Activated T-cell treated with anti-CD3 and anti-CD28 coated beads for 4 hours (primary cell): Measurements from ENCODE around the gene ST6GAL1.
"Not testable (repeated sequence)": the region's sequence is repeated elsewhere in the genome, so short reads cannot be mapped to it uniquely, and the experiment has no call there.

Experiments
- DNase-seq: peaks from one replicate; pipeline ENCODE4 v3.0.0-alpha.2; 2020

The ST6GAL1 gene

DNA sequence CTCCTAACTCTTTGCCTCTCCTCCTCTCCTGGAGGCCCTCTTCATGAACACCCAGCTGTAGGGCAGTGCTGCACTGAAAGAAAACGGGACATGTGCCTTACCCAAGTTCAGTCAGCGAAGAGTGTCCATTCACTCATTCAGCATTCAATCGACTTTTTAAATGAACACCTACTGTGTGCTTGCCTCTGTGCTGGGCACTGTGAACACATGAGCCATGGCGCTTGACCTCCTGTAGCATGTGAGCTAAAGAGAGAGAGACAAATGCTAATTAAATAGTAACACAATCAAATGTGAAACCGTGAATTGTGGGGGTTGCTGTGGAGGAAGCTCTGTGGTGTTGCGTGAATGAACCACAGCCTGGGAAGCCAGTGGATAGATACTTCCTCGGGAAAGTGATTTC, 43.4 kb downstream of the ST6GAL1 start:
- DNase-seq = no peak

DNA sequence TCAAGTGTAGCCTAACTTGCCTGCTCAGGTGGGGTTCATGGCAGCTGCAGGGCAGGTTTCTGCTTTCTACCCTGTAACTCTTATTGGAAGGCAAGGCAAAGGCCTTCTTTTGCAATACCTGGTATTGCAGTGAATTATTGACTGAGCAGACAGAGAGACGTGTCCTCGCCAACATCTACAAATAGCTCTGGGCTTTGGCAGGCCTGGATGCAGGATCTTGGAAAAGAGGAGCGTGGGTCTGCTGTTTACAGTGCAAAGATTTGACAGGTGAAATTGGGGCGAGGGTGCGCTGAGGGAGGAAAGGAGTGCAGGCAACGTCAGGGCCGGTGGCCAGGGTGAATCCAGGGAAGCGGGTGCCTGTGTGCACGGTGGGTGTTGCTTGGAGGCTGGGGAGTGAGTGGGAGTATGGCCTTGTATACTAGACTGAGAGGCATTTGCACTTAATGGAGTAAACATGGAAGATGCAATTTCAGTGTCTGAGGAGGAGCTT, 44.5 kb downstream of the ST6GAL1 start:
- DNase-seq = no peak

DNA sequence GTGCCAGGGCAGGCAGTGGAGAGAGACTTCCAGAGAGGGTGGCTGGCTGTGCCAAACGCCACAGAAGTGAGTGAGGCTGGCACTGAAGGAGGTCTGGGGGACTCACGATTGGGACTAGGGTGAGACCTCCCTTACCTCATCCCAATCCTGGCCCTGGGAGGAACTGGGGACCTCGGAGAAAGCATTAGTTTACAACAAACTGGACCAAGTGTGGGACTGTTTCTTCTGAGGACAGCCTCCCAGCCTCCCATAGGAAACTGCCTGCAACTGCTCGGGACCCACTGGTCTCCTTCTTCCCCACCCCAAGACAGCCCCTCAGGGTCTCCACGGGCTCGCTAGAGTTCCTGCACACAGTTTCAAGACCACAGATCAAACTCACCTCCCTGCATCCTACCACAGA, 45.4 kb downstream of the ST6GAL1 start:
- DNase-seq = no peak

DNA sequence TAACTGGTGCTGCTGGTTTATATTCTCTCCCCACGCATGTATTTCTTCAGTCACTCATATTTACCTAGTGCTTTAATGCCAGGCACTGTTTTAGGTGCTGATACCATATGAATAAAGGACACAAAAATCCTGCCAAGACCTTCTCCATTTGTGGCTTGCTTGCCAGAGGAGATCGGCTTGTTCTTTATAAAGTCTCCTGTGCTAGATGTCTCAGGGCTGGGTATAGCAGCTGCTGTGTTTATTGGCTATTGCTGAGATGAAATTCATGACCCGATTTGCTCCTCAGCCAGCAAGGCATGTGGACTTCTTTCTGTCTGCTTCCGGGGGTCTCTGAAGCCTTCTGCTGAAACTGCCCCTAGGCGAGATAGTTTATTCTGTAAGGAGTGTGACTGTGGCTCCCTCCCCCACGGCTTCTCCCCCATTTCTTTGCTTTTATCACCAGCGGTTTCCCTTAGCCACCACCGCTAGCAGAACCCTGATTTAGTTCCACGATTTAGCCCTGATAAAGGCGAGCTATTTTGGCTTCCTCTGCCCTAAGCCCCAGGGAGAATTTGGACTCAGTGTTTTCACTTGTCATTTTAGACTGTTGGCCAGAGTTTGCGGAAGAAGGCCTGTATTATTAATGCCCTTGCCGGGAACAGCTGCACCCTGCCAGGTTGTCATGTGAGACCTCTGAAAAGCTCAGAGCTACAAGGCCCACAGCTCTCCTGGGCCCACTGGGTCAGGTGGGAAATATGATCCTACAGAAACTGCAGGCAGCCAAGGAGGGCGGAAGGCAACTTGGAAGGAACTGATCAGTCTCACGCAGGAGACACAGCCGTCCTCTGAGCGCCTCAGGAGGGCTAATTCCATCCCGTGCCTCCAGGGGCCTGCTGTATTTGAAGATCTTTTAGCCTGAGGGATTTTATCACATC, 46.8 kb downstream of the ST6GAL1 start:
- no peak for DNase-seq

DNA sequence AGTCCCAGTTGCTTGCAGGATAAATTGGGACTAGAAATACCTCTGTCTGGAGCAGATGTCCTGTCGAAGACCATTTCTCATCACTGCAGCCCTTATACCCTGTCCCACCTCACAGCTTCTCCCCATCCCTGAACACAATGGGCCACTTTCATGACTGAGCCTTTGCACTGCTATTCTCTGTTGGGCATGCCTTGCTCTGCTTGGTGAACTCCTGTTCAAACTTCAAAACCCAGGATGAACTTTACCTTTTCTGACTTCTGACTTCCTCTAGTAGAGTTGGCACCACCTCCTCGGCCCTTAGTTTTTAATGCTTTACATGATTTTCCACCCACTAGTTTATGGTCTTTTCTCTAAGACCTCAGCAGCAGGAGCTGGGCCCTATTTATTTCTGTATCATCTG, 48.4 kb downstream of the ST6GAL1 start:
- DNase-seq = no peak

DNA sequence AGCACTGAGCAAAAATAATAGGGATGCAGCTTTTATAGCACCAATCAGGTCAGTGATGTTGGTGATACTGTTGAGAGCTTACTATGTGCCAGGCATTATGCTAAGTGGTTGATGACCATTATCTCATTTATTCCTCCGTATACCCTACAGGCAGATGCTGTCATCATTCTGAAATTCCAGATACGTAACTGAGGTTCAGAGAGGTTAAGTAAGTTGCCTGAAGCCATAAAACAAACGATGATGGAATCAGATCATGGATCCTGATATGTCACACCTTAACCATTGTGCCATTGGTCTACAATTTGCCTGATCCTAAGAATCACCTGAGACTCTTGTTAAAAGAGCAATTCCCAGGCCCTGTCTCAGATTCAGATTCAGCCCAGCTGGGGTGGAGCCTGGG, 49.5 kb downstream of the ST6GAL1 start:
- DNase-seq = no peak

DNA sequence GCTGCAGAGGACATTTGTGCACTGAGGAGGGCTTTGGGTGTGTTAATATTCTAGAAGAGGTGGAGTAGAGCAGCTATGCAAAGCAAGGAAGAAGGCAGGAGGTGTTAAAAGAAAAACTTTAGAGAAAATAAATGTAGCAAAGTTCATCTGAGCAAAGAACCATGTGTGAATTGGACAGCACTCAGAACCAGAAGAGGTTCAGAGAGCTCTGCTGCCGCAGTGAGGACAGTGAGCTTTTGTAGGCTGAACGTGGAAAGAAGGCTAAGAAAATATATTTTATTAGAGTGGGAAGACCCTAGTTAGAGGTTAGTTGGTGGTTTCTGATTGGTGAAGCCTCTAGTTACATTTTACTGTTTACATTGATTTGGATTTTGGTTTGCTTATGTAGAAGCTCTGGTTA, 50.7 kb downstream of the ST6GAL1 start:
- DNase-seq = no peak

DNA sequence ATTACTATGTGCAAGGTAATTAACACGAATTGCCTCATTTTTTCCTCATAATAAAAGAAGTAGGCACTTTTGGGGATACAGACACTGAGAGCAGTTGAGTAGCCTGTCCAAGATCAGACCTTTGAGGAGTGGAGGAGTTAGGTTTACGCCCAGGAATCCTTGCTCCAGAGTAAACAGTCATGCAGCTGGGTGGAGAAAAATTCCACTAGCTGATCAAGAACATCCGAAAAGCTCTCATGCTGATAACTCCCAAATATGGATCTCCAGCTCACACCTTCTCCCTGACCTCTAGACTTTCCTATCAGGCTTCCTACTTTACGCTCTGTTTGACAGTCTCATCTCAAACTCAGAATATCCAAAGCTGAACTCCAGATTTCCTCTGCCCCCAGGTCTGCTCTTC, 53.3 kb downstream of the ST6GAL1 start:
- DNase-seq = no peak

DNA sequence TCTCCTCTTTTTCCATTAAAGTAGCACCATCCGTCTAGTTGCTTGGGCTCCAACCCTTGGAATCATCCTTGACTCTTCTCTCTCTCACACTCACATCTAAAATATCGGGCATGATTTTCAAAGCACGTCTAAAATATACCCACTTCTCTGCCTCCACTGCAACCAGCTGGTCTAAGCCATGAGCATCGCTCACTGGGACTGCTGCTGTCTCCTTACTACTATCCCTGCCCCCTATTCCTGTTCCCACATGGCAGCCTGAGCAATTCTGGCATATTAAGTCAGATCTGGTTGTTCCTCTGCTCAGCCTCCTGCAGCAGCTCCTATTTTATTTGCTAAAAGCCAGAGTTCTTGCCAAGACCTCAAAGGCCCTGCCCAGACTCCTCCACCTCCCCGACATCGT, 53.7 kb downstream of the ST6GAL1 start:
- DNase-seq = no peak

DNA sequence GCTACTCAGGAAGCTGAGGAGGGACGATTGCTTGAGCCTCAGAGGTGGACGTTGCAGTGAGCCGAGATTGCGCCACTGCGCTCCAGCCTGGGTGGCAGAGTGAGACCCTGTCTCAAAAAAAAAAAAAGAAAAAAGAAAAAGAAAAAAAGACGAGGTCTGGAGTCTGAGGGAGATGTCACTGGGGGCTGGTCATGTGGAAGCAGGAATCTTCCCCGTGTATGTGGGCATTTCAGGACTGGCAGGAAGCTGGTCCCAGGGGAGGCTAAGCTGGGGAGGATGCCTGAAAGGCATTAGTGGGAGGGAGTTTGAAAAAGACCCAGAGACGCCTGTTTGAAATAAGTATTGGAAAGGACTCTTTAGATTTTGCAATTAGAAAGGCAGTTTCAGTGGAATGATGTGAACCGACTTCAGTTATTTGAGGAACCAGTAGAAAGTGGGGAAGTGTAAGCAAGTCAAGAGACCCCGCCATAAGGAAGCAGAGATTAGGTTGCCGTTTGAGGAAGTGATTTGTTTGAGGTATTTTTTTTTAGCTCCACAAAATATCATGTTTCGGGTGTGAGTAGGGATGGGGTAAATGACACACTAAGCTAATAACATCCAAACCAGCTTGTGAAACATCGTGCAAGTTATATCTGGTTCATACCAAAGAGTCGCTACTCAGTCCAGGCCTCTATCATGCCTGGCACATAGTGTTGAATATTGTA, 55.5 kb downstream of the ST6GAL1 start:
- DNase-seq = no peak

DNA sequence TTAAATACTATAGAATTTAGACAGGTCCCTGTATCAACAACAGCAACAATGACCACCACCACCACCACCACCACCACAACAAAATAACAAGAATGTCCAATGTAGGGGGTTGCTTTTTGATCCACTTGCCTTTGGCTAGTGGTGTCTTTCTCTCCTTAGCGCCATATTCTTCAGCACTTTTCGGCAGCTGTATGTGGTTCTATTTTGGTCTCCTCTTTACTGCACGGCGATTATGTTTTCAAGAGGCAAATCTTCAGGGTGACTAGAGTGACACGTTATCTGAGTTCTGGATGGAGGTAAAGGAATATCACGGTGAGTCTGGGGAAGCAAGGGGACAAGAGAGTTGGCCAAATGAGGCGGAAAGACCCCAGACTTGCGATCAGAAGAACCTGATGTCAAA, 56.1 kb downstream of the ST6GAL1 start:
- no peak for DNase-seq

DNA sequence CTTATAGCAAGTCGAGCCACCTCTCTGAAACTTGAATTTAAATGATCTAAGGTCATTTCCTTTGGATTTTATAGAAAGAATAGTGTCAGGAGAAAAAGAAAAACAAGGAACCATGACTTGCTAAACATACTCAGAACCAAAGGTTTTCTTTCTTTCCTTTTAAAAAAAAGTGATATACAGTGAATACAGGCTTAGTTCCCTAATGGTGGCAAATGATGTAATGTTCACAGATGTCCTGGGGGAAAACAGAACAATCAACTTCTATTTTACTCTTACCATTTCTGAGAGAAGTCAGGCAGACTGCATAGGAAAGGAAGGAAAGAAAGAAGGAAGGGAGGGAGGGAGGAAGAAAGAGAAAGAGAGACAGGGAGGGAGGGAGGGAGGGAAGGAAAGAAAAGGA, 56.5 kb downstream of the ST6GAL1 start:
- no peak for DNase-seq

DNA sequence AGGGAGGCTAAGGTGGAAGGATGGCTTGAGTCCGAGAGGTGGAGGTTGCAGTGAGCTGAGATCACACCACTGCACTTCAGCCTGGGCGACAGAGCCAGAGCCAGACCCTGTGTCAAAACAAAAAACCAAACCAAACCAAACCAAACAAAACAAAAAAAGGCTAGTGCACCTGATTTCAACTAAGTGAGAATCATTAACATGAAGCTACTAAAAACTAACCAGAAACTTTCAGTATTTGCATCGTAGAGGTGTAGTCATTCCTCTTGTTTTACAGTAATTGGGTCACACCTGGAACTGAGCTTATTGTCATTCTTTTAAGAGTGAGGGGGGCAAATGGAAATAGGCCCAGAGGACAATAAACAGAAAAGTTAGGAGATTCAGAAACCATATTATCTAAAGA, 58.5 kb downstream of the ST6GAL1 start:
- no peak for DNase-seq

DNA sequence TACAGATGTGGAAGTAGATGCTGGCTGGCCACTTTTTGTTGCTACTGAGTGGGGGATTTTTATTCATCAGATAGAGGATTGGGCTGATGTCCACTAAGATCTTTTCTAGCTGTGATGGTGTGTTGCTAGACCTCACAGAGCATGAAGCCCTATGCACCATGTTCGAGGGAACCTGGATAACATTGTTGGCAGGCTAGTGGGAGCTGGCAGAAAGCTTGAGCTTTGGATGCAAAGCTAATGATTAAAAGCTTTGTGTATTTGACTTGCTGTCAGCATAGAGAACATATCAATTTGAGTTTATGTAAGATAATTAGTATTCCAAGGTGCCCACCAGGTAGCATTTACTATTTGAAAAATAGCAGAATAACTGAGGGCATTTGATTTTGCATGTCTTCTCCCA, 59.1 kb downstream of the ST6GAL1 start:
- DNase-seq = no peak

DNA sequence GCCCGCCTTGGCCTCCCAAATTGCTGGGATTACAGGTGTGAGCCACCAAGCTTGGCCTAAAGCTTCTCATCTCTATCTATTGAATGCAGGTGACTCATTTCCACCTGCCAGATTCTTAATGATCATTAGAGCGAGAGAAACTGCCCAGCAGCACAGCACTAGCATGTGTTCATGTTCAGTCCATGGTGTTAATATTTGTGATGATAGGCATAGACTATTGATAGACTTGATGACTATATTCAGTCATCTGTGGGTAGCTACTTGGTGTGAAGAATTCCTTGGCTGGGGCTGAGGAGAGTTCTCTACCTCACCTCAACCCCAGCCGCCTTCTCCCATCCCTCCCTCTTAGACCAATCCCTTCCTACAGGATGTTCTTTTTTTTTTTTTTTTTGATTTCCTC, 60.0 kb downstream of the ST6GAL1 start:
- no peak for DNase-seq

DNA sequence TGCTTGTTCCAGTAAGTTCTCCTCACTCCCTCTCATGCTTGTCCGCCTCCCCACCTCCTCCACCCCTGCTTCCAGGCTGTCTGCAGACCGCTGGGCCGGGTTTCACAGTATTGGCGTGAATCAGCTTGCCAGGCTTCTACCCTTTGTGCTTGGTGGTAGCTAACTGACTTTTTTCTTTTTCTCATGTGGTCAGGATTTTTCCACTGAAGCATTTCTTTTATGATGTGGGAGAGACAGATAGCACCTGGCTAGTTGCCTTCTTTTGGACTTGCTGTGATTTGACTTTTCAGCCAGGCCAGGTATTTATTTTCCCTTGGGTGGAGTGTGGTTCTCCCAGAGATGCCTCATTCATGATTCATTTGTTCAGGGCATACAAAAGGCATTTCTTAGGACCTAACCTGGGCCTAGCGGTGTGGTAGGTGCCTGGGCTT, 60.6 kb downstream of the ST6GAL1 start:
- no peak for DNase-seq

DNA sequence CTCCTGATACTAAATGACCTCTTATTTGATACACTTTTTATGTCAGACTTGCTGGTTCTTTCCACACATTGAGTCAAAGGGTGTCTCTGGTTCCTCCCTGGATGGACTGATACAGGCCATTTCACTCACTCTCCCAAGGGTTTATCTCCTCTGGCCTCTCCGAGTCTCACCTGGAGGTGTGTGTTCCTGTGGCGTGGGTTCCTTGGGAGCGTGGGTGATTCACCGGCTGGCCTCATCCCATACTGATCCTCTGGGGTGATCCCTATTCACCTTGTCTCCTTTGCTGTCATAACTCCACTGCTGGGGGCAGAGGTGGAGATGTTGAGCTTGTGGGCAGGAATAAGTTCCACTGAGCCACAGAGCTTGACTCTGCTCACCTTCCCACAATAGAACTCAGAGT, 61.1 kb downstream of the ST6GAL1 start:
- DNase-seq = no peak

DNA sequence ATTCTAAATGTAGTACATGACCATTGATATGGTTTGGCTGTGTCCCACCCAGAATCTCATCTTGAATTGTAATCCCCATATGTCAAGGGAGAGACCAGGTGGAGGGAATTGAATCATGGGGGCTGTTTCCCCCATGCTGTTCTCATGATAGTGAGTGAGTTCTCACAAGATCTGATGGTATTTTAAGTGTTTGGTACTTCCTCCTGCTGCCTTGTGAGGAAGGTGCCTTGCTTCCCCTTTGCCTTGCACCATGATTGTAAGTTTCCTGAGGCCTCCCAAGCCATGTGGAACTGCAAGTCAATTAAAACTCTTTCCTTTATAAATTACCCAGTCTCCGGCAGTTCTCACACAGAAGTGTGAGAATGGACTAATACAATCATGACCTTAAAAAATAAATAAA, 61.8 kb downstream of the ST6GAL1 start:
- DNase-seq = not testable (repeated sequence)

DNA sequence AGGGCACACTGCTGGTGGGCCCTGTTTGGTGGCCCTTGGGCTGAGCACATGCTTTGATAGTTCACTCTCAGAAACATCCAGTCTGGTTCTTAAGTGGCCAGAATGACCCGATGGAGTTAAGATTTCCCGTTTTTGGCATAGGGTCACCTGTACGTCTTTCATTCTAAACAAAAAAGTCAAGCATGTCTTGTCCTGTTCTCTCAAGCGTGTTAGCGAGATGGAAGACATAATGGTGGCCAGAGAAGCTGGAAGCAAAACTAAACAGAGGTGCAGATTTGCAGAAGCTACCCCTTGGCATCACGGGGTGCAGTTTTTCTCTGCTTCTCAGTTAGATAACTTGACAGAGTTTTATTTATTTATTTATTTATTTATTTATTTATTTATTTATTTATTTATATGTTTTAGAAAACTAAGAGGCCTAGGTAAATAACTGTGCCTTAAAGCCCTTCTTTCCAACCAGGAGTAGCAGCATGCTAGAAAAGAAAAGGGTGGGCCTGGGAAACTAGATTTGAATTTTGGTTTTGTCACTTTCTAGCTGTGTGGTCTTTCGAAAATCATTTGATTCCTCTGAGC, 63.0 kb downstream of the ST6GAL1 start:
- DNase-seq = no peak

DNA sequence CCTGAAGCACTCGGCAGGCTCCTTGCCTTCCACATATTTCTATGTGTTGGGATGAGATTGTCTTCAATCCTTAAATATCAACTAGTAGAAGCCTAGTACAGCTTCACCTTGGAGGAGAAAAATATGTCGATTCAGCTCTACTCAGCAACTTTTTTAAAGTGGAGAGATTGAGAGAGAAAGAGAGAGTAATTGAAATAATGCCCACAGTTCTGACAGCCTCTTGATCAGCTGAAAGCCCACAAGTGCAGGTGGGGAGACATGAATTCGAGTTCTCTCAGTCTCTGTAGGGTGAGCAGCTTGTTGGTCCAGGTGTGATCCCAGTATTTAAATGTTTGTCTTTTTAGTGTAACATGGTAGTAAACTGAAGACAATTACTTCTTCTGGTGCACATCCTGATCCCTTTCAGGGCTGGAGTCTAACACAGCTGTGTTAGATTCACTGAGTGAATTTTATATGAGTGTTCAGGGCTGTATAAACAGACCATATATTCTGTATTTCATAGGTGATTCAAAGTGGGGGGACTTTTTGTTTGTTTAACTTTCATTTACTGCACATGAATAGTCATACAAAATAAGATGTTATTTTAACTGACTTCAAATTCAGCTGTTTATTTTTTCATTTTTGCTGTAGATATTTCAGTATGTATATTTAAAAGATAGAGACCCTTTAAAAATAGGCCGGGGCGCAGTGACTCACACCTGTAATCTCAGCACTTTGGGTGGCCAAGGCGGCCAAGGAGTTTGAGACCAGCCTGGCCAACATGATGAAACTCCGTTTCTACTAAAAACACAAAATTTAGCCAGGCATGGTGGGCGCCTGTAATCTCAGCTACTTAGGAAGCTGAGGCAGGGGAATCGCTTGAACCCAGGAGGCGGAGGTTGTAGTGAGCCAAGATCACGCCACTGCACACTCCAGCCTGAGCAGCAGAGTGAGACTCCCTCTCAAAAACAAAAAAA, 64.0 kb downstream of the ST6GAL1 start:
- DNase-seq = no peak

DNA sequence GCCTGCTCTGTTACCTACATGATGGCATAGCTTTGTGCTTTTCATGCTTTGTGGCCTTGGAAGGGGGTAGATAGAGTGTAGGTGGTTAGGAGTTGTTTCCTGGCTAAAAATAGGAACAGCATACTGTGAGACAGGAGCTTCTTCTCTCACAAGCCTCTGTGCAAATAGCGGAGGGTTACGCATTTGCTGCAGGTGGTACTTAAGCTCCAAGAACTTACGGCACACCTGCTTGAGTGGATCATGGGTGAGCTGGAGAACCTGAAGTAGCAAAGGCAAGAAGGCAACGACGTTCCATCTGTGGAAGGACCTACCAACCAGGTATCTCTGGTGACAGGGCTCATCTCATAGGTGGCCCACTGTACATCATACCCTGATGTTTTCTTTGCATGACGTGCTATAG, 66.0 kb downstream of the ST6GAL1 start:
- no peak for DNase-seq

DNA sequence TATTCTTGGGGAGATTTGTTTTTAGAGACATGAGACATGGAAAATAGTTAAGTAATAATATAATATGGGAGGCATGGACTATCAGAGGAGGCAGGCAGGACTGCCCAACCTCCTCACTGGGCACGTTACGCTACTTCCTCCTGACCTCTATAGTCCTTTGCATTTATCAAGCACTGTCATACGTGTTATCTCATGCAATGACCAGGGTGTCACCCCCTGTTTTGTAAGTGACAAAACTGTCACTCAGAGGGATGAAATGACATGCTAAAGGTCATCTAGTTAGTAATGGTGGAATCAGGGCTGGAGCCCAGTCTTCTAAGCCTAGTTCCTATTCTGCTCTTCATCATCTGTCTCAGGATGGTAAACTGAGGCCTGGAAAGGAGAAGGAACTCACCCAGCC, 66.7 kb downstream of the ST6GAL1 start:
- DNase-seq = no peak

DNA sequence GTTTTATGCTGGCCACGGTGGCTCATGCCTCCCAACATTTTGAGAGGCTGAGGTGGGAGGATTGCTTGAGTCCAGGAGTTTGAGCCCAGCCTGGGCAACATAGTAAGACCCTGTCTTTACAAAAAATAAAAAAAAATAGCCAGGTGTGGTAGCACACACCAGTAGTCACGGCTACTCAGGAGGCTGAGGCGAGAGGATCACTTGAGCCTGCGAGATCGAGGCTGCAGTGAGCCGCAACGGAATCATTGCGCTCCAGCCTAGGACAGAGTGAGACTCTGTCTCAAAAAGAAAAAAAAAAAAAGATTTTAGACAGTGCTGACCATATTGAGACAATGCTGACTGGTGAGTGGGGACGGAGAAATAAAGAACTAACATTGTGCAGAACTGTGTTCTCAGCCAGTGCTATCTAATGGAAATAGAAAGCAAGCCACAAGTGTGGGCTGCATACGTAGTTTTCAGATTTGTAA, 67.2 kb downstream of the ST6GAL1 start:
- no peak for DNase-seq
